Stimulated activated CD4-positive, alpha-beta T cell treated with anti-CD3 and anti-CD28 coated beads, TNF-alpha, amount 100 ng/mL, for 24 hours (primary cell): ENCODE results near the gene STPG3.

Experiments used
- DNase-seq, 3 experiments: peaks; one replicate each; pipeline ENCODE4 v3.0.0-alpha.2; 2020; ENCODE audit warnings: low read depth in 3 of 3

Gene STPG3

GRCh38 chr9:137278721-137279711 lies 27.9 kb downstream of the STPG3 start:
- no peak for DNase-seq

DNA sequence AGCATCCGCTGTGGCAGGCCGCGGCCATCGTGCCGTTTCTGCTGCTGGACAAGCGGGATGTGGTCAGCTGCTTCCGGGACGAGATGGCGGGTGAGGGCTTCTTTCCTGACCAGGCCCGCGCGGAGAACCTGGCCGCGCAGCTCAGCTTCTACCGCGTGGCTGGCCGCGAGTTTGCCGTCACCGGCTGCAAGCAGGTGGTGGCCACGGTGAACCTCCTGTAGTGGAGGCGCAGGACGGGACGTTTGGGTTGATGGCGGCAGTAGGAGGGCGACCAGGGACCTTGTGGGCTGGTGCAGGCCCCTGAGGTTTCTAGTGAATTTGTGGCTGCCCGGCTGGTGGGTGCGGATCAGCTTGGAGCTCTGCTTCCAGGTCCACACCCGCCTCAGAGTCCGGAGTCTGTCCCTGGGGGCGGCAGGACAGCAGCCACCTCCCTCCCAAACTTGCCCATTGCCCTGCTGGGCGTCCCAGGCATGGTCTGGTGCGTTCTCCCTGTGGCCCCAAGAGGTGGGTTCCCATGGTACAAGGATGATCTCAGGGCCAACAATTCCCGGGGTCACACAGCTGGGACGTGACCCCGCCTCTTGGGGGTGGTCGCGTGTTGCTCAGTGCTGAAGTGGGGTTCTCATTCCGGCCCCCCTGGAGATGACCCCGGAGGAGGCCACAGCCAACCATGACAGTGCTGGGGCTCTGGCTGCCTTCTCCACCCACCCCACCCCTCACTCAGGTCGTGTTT lies 28.8 kb downstream of the STPG3 start:
- no peak for DNase-seq

DNA sequence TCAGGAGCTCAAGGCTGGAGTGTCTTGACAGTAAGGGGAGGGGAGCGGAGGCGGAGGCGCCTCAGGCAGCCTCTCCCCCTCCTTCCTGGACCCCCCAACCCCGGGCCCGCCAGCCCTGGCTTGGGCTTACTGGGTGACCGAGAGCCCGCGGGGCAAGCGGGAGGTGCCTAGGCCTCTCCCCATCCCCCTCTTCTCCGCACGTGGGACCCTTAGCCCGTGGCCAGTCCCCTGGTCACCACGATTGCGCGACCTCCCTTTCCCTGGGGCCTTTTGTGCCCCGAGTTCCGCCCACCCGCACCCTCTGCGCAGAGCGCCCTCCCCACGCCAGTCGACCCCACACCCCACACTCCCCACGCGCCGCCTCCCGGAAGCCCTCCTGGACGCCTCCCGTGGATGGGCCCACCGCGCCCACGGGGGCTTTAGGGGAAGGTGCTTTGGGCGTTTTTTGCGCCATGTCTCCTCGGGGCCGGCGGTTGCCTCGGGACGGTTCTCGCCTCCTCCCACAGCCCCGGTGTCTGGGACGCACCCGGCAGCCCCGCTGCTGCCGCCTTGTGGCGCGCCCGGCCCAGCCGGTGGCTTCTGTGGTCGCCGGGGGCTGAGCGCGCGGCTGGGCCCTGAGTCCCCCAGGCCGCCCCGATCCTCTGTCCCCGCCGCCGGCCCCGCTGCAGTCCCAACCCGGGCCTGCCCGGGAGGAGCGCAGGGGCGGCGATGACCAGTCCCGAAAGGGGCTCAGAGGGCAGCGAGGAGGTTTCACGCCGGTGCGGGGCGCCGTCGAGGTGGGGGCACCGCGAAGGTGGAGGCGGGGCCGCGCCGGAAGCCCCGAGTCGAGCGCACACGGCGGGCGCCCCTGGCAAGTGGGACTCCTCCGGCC lies 29.6 kb downstream of the STPG3 start:
- no peak for DNase-seq

- no peak for DNase-seq
Observed at GRCh38 chr9:137281345-137282116, 30.4 kb downstream of the STPG3 start.

DNA sequence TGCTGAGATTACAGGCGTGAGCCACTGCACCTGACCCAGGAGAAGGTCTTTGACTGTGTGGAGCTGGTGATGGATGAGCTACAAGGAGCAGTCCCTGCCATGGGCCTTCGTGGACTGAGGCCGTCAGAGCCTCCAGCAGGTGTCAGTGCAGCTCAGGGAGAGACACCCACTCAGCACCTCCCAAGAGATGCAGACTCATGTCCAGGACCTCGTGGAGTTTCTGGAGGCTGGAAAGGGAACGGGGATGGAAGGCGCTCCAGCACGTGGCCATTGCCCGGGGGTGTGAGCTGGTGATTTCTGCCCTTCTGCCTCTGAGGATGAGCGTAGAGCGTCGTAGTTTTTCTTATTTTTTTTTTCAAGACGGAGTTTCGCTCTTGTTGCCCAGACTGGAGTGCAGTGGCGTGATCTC lies 35.9 kb downstream of the STPG3 start:
- DNase-seq = no peak

- DNase-seq = no peak
Observed at GRCh38 chr9:137293094-137293481, 42.0 kb downstream of the STPG3 start.

DNA sequence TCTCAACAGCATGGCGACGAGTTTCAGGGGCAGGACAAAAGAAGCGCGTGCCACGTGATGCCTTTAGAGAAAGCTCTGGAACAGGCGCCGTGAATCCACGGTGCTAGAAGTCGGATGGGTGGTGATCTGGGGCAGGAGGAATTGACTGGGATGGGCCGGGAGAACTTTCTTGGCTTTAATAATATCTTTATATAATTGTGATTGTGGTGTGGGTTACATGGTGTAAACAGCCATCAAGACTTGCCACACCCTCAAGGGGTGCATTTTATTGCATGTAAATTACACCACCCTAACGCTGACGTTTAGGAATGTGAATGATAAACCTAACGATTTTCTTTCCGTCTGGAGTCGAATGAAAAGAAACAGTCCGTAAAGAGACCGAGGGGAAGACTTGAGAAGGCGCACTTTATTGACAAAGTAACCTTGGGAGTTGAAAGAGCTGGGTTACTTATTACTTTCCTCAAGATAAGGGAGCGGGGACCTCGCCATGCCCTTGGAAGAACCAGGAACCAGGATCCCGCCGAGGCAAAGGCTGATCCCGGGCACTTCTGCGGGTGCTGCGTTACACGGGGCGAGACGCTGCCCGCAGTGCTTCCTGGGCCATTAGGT lies 42.5 kb downstream of the STPG3 start:
- DNase-seq = no peak

- no peak for DNase-seq
Observed at GRCh38 chr9:137294091-137294680, 43.1 kb downstream of the STPG3 start.

GRCh38 chr9:137294681-137295237 lies 43.7 kb downstream of the STPG3 start:
- no peak for DNase-seq

- DNase-seq = peak in 1 of 3 experiments; percentile 47
Observed at GRCh38 chr9:137295238-137295811, 44.2 kb downstream of the STPG3 start.

GRCh38 chr9:137295849-137296669 lies 45.0 kb downstream of the STPG3 start:
- no peak for DNase-seq

GRCh38 chr9:137296670-137297664 lies 45.9 kb downstream of the STPG3 start:
- no peak for DNase-seq

DNA sequence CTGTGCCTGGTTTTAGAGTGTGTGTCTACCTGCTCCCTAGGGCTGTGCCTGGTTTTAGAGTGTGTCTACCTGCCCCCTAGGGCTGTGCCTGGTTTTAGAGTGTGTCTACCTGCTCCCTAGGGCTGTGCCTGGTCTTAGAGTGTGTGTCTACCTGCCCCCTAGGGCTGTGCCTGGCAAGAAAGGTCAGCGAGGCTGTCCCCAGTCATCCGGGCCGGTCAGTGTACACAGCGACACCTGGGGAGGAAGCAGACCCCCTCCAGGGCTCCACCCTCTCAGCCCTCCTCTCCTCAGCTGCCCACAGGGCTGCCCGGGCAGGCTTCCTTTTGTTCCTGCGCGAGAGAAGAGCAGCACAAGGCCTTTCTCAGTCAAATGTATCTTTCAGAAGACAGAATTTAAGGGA lies 46.9 kb downstream of the STPG3 start:
- no peak for DNase-seq

DNA sequence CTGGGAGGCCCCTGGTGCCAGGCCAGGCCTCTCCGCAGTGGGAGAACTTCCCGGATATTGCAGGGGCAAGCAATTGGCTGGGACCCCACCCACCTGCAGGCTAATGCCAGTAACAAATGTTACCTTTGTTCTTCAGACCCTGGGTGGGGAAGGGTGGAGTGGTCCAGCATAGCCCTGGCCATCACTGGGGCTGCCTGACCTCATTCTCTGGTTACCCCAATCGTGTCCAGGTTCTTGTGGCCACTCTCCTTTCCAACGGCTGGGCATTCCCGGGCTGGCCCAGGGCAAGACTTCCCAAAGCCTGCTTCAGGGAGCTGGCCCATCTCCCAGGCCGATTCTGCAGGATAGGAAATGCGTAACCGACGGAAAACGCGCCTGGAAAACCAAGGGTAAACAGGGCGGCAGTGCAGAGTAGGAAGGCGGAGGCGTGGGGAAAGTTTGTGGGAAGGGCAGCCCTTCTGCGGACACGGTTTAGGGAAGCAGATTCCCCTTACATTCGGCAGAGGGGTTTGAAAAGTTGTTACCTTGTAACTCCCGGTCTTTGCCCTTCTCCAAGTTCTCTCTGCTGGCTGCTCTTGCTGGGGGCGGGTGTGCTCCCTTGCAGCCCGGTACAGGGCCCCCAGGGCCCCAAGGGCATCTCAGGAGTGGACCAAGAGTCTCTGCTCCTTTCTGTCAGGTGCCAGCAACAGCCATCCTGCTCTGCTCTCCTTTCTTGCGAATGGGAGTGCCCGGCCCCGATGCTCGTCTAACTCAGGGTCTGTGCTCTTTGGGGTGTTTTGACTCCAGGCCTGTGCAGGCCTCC lies 47.5 kb downstream of the STPG3 start:
- DNase-seq = no peak

- no peak for DNase-seq
Observed at GRCh38 chr9:137299203-137299565, 48.1 kb downstream of the STPG3 start.

GRCh38 chr9:137299938-137300337 lies 48.9 kb downstream of the STPG3 start:
- no peak for DNase-seq
